Activated CD4-positive, alpha-beta T cell treated with anti-CD3 and anti-CD28 coated beads for 36 hours (primary cell): Measurements from ENCODE around the gene TMEM91. TPM values are rescaled to one million over a fixed set of nuclear protein-coding genes. Genes with fewer than 3 reads are reported as not detected.

Source experiments
- ATAC-seq: fragments of 200-7000 bp; cut with Tn5 transposase; one replicate; pipeline ENCODE4 v1.10.0; 2021; ENCODE audit warnings: mild to moderate bottlenecking, moderate library complexity
- CTCF ChIA-PET: fragments of 350-600 bp; sonication (Branson Sonifier 250); formaldehyde crosslinking; loops from one replicate; lab custom pipeline; 2021; ENCODE audit warnings: antibody characterized with exemption; lab: Charles Lee
- POLR2A ChIA-PET: fragments of 350-600 bp; sonication (Branson Sonifier 250); formaldehyde crosslinking; loops from one replicate; lab custom pipeline; 2021; ENCODE audit warnings: antibody characterized with exemption, inconsistent platforms; lab: Charles Lee
- DNase-seq: peaks from one replicate; pipeline ENCODE4 v3.0.0-alpha.2; 2020
- H3K27ac Mint-ChIP-seq: one replicate; pipeline ENCODE4 v1.8.0; 2021; ENCODE audit warnings: mixed read lengths
- H3K27me3 Mint-ChIP-seq: one replicate; pipeline ENCODE4 v1.8.0; 2021; ENCODE audit warnings: mixed read lengths
- H3K36me3 Mint-ChIP-seq: one replicate; pipeline ENCODE4 v1.8.0; 2021; ENCODE audit warnings: low read depth, mixed read lengths
- H3K4me1 Mint-ChIP-seq: one replicate; pipeline ENCODE4 v1.8.0; 2021; ENCODE audit warnings: mixed read lengths
- H3K4me3 Mint-ChIP-seq: one replicate; pipeline ENCODE4 v1.8.0; 2021; ENCODE audit warnings: mild to moderate bottlenecking, moderate library complexity, mixed read lengths
- H3K9me3 Mint-ChIP-seq: one replicate; pipeline ENCODE4 v1.8.0; 2021; ENCODE audit warnings: low read depth, mixed read lengths
- intact Hi-C, 2 experiments: fragments of 100-400 bp; cut with DNase I in 1 of 2; cut with micrococcal nuclease in 1 of 2; formaldehyde crosslinking; loops; one replicate each; pipeline versions ENCODE4 v1.14.2 to v1.15.1; 2022 to 2024; cut with DNase I, micrococcal nuclease
- total RNA-seq, 2 experiments: library from RNA; stranded (reverse); gene quantifications; one replicate each; pipeline ENCODE4 v1.2.3, GENCODE V29; 2021

Gene TMEM91
- total RNA-seq, 2 experiments from 2014 or later, result 3.0 to 4.0 TPM

DNA sequence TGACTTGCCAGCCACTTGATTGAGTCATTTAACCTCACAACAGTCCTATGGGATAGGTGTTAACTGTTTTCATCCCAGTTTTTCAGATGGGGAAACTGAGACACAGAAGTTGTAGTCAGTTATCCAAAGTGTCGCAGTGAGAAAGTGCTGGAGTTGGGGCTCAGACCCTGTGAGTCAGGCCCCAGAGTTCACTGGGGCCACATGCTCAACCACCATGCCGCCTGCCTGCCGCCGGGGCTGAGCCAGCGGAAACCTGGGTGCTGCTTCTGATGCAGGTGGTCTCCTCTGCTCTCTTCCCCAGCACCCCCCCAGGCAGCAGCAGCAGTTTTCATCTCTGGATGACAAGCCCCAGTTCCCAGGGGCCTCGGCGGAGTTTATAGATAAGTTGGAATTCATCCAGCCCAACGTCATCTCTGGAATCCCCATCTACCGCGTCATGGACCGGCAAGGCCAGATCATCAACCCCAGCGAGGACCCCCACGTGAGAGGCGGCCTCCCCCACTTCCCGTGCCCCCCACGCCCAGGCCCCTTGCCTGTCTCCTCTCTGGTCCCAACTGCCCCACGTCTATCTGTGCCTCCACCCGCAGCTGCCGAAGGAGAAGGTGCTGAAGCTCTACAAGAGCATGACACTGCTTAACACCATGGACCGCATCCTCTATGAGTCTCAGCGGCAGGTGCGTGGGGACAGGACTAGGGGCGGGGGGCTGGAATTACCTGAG is 34.2 kb downstream of the TMEM91 start:
- intact Hi-C loops, result no loop called here
- ChIA-PET CTCF (interaction anchor here (0.5 to 0.8 kb wide), 2 partner anchors 29 to 236 kb away, joined by 3 to 6 read pairs; partner anchors contain the start of gene DMAC2), POLR2A (no interaction called here)
- Mint-ChIP-seq H3K27me3 (no peaks in the 10 kb centered on the region), H3K4me1 (peaks cover 8% of the 10 kb centered on the region), H3K4me3 (no peak overlapping the region), H3K27ac (no peak overlapping the region), H3K9me3 (no peaks in the 10 kb centered on the region), H3K36me3 (peaks cover 12% of the 10 kb centered on the region)
- no peak for DNase-seq
- no peak for ATAC-seq

DNA sequence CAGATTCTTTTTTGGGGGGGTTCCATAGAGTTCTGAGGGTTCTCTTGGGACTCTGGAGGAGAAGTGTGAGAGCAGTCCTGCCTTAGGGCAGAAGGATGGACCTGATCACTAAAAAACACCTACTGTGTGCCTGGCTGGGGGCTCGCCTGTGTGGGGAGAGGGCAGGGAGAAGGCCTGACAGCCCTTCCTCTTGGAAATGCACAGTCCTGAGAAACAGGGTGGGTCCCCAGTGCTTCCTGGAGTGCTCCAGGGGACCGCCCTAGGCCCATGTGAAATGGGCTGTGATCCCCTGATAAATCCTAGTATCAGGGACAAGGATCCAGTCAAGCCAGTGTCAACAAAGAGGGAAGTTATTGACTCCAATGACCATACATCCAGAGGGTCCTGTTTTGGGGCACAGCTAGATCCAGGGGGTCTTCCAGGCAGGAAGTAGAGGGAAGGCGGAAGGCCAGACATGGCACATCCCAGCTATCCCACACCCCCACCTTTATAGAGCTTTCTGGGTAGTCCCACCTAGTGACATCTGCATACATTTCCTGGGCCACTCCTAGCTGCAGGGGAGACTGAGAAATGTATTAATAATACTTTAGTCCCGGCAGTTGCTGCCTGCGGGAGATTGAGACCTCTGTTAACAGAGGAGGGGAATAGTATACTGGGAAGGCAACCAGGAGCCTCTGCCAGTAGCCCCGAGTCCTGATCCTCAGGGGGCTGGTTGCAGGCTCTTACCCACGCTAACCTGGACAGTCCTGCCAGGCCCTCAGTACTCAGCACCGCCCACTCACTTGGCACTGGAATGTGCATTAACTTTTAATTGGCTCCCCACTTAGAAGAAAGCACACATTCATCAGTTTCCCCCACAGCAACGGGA is 35.0 kb downstream of the TMEM91 start:
- ChIA-PET CTCF (interaction anchor here (0.5 kb wide), 1 partner anchor 235 kb away, joined by 6 read pairs; no protein-coding TSS in a partner anchor), POLR2A (interaction anchor here (0.6 kb wide), 1 partner anchor 13 kb away, joined by 5 read pairs; no protein-coding TSS in a partner anchor)
- ATAC-seq, result no peak
- peaks cover 12% of the 10 kb centered on the region for H3K36me3 Mint-ChIP-seq
- H3K4me1 Mint-ChIP-seq, result peaks cover 8% of the 10 kb centered on the region
- H3K27me3 Mint-ChIP-seq, result no peaks in the 10 kb centered on the region
- no peak for DNase-seq
- H3K9me3 Mint-ChIP-seq, result no peaks in the 10 kb centered on the region
- intact Hi-C loops, result no loop called here
- no peak overlapping the region for H3K4me3 Mint-ChIP-seq
- no peak overlapping the region for H3K27ac Mint-ChIP-seq

DNA sequence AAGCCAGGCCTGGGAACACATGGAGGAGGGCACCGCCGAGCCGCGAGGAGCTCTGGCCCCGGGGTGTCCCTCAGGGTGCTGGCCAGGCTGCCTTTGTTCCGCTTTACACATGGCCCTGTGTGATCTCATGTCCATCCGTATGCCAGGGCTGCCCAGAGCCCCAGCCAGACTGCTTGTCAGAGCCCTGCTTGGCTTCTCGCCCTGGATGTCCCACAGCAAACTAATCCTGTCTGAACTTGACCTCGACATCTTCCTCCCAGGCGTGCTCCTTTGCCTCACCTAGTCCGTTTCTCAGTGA is 35.6 kb downstream of the TMEM91 start:
- Mint-ChIP-seq H3K4me3 (no peak overlapping the region), H3K27me3 (no peaks in the 10 kb centered on the region), H3K4me1 (peaks cover 8% of the 10 kb centered on the region), H3K9me3 (no peaks in the 10 kb centered on the region), H3K36me3 (peaks cover 14% of the 10 kb centered on the region), H3K27ac (no peak overlapping the region)
- CTCF ChIA-PET, result no interaction called here
- ATAC-seq, result no peak
- POLR2A ChIA-PET, result interaction anchor here (0.6 kb wide), 1 partner anchor 13 kb away, joined by 5 read pairs; no protein-coding TSS in a partner anchor
- intact Hi-C loops, result no loop called here
- DNase-seq, result no peak

DNA sequence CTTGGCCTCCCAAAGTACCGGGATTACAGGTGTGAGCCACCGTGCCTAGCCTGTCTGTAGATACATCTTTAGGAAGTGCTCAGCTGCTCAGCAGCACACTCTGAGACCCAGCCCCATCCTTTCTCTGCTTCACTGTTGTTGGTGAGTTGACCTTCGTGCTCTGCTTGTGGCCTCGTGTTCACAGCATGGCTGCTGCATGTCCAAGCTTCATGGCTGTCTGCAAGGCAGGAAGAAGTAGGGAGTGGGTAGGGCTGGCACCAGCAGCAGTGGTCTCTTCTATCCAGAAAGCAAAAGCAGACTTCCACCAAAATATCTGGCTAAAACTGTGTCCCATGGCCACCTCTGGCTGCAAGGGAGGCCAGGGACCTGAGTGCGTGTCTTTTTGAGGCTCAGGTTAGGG is 36.6 kb downstream of the TMEM91 start:
- ChIA-PET POLR2A (interaction anchor here (1.0 kb wide), 1 partner anchor 58 kb away, joined by 3 read pairs; no protein-coding TSS in a partner anchor), CTCF (no interaction called here)
- no peak overlapping the region for H3K4me3 Mint-ChIP-seq
- ATAC-seq, result no peak
- peaks cover 16% of the 10 kb centered on the region for H3K36me3 Mint-ChIP-seq
- DNase-seq, result no peak
- no peaks in the 10 kb centered on the region for H3K27me3 Mint-ChIP-seq
- H3K9me3 Mint-ChIP-seq, result no peaks in the 10 kb centered on the region
- no peak overlapping the region for H3K27ac Mint-ChIP-seq
- intact Hi-C loops, result no loop called here
- H3K4me1 Mint-ChIP-seq, result peaks cover 8% of the 10 kb centered on the region

DNA sequence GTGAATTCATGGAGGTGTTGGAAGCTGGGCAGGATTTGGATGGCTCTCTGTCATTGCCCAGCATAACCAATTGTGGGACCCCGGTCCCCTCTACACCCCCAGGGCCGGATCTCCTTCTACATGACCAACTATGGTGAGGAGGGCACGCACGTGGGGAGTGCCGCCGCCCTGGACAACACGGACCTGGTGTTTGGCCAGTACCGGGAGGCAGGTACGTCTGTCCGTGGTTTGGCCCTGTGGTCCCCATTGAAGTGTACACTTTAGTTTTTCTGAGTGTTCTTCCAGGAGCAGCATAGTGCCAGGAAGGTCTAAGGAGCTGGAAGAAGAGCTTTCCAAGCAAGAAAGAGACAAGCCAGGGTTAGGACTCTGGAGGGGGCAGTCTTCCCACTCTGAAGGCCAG is 37.6 kb downstream of the TMEM91 start:
- peaks cover 8% of the 10 kb centered on the region for H3K4me1 Mint-ChIP-seq
- H3K4me3 Mint-ChIP-seq, result no peak overlapping the region
- H3K27me3 Mint-ChIP-seq, result no peaks in the 10 kb centered on the region
- no peak overlapping the region for H3K27ac Mint-ChIP-seq
- no peaks in the 10 kb centered on the region for H3K9me3 Mint-ChIP-seq
- POLR2A ChIA-PET, result no interaction called here
- ATAC-seq (no peak), DNase-seq (no peak)
- H3K36me3 Mint-ChIP-seq, result peaks cover 16% of the 10 kb centered on the region
- intact Hi-C loops, result no loop called here
- CTCF ChIA-PET, result no interaction called here

DNA sequence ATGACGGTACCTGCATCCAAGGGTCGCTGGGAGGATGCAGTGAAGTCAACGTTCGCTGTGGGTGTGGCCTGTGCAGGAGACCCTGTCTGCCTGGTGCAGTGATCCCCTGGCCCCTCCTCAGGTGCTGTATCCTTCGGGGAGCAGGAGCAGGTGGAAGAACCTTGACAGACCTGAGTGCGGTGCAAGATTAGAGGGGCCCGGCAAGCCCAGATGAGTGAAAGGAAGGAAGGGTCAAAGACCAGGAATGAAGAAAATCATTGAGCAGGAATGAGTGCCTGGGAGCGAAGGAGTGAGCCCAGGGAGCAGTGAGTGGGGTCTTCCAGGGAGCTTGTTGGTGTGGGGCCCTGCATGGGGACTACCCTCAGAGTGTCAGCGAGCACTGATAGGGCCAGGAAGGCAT is 38.1 kb downstream of the TMEM91 start:
- intact Hi-C loops, result no loop called here
- ATAC-seq (no peak), DNase-seq (no peak)
- H3K27ac Mint-ChIP-seq, result no peak overlapping the region
- H3K27me3 Mint-ChIP-seq, result no peaks in the 10 kb centered on the region
- no peaks in the 10 kb centered on the region for H3K9me3 Mint-ChIP-seq
- ChIA-PET POLR2A (no interaction called here), CTCF (no interaction called here)
- no peak overlapping the region for H3K4me3 Mint-ChIP-seq
- peaks cover 16% of the 10 kb centered on the region for H3K36me3 Mint-ChIP-seq
- peaks cover 5% of the 10 kb centered on the region for H3K4me1 Mint-ChIP-seq

DNA sequence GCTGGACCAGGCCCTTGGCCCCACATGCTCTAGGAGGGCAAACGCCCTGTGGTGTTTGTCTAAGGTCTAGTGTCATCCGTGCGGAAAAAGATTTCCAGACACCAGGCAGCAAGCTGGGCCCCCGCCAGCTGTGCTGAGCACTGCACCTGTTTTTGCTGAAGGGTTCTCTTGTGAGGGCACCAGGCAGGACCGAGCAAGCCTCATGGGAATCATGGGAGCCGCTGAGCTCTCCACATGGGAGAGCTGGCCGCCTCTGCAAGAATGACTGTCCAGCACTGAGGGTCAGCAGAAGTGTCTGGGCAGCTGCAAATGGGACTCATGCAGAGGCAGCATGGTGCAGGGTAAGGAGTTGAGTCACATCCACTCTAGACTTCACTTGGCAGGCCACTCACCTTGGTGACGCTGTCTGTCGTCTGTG is 38.8 kb downstream of the TMEM91 start:
- DNase-seq (no peak), ATAC-seq (no peak)
- H3K27ac Mint-ChIP-seq, result no peak overlapping the region
- ChIA-PET CTCF (no interaction called here), POLR2A (no interaction called here)
- no peaks in the 10 kb centered on the region for H3K9me3 Mint-ChIP-seq
- H3K27me3 Mint-ChIP-seq, result no peaks in the 10 kb centered on the region
- peaks cover 19% of the 10 kb centered on the region for H3K36me3 Mint-ChIP-seq
- intact Hi-C loops, result no loop called here
- no peak overlapping the region for H3K4me3 Mint-ChIP-seq
- peaks cover under 1% of the 10 kb centered on the region for H3K4me1 Mint-ChIP-seq

DNA sequence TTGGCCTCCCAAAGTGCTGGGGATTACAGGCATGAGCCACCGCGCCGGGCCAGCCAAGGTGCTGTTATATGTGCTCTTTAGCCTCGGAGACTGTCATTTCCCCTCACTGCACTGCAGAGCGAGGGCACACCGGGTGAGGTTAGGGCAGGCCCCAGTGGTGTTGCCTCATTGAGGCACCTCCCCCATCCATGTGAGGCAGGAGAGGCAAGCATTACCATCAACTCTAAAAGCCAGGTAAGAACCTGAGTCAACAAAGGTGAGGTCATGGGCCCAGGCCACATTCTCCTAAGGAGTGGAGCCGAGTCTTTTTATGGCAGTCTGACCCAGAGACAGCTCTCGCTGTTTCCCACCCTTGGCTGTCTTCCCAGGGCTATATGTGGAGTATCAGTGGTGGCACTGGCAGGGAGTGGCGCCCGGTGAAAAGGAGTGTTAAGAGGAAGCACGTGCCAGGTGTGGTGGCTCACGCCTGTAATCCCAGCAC is 39.9 kb downstream of the TMEM91 start:
- POLR2A ChIA-PET, result no interaction called here
- no peak for DNase-seq
- H3K36me3 Mint-ChIP-seq, result peaks cover 19% of the 10 kb centered on the region

DNA sequence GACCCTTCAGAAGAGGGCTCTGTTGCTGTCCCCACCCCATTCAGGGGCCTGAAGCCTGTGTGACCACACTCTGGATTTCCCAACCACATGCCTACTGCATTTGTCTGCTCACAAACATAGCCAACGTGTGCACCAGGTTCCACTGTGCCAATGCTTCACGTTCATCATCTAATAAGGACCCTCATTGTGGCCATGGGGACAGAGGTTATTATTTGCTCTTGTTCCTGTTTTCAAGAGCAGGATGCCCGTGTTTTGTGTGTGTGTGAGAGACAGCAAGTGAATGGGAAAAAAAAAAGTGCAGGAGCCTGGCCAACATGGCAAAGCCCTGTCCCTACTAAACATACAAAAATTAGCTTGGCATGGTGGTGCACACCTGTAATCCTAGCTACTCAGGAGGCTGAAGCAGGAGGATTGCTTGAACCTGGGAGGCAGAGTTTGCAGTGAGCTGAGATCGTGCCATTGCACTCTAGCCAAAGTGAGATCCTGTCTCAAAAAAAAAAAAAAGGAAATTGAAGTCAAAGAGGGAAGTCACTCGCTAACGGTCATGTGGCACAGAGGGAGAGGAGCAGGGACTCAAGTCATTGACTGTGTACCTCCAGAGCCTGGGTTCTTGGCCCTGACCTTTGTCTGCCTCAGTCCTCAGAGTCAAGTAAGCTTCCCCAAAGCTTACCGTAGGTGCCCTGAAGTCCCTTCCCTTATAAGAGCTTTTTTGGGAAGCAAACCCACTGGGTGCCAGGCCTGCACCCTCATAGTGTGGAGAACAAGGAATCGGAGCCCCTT is 44.0 kb downstream of the TMEM91 start:
- no peaks in the 10 kb centered on the region for H3K9me3 Mint-ChIP-seq
- CTCF ChIA-PET, result interaction anchor here (1.0 kb wide), 1 partner anchor 171 kb away, joined by 3 read pairs; no protein-coding TSS in a partner anchor
- DNase-seq (no peak), ATAC-seq (no peak)
- intact Hi-C loops, result no loop called here
- POLR2A ChIA-PET, result no interaction called here
- H3K27ac Mint-ChIP-seq, result no peak overlapping the region
- peaks cover 22% of the 10 kb centered on the region for H3K36me3 Mint-ChIP-seq
- H3K4me1 Mint-ChIP-seq, result no peaks in the 10 kb centered on the region
- no peaks in the 10 kb centered on the region for H3K27me3 Mint-ChIP-seq
- no peak overlapping the region for H3K4me3 Mint-ChIP-seq

More for the DNA sequence above, 39.9 kb downstream of the TMEM91 start:
- Mint-ChIP-seq H3K4me1 (no peaks in the 10 kb centered on the region), H3K27ac (no peak overlapping the region), H3K9me3 (no peaks in the 10 kb centered on the region), H3K27me3 (no peaks in the 10 kb centered on the region), H3K4me3 (no peak overlapping the region)
- intact Hi-C loops, result no loop called here
- ATAC-seq, result no peak
- CTCF ChIA-PET, result no interaction called here

DNA sequence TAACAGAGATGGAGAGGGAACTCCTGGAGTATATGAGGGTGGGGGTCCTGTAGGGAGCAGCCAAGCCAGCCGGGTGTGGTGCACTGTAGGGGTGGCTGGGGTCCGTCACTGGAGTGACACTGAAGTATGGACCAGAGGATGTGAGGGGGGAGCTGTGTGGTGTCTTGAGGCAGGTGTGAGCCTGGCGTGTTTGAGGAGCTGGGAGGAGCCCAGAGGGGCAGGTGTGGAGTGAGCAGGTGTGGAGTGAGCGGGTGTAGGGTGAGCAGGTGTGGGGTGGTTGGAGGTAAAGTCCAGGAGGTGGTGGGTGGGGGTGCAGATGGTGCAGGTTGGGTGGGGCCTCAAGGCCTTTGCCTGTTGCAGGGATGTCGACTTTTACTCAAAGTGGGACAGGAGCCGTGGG is 45.0 kb downstream of the TMEM91 start:
- POLR2A ChIA-PET, result no interaction called here
- CTCF ChIA-PET, result no interaction called here
- H3K27ac Mint-ChIP-seq, result no peak overlapping the region
- H3K4me3 Mint-ChIP-seq, result no peak overlapping the region
- H3K4me1 Mint-ChIP-seq, result no peaks in the 10 kb centered on the region
- H3K36me3 Mint-ChIP-seq, result peaks cover 22% of the 10 kb centered on the region
- ATAC-seq (no peak), DNase-seq (no peak)
- no peaks in the 10 kb centered on the region for H3K9me3 Mint-ChIP-seq
- H3K27me3 Mint-ChIP-seq, result no peaks in the 10 kb centered on the region
- intact Hi-C loops, result no loop called here

DNA sequence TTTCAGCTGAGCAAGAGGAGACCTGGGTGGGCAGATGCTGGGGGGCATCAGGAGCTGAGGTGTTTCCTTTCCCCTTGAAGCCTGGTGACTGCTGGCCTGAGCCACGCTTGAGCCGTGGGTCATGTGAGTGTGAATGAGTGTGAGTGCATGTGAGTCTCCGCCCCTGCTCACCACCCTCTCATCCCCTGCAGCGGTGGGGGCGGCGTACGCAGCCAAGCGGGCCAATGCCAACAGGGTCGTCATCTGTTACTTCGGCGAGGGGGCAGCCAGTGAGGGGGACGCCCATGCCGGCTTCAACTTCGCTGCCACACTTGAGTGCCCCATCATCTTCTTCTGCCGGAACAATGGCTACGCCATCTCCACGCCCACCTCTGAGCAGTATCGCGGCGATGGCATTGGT is 45.6 kb downstream of the TMEM91 start:
- POLR2A ChIA-PET, result no interaction called here
- Mint-ChIP-seq H3K36me3 (peaks cover 20% of the 10 kb centered on the region), H3K4me1 (peaks cover 2% of the 10 kb centered on the region), H3K27ac (no peak overlapping the region), H3K9me3 (no peaks in the 10 kb centered on the region), H3K27me3 (no peaks in the 10 kb centered on the region), H3K4me3 (no peak overlapping the region)
- DNase-seq (no peak), ATAC-seq (no peak)
- CTCF ChIA-PET, result no interaction called here
- intact Hi-C loops, result no loop called here
